Measurements from ENCODE around the gene SREBF2.

SREBF2 gene

GRCh38 chr22:41949297-41949965 is 116.5 kb downstream of the SREBF2 start:
- no peak for DNase-seq

- DNase-seq: peak; percentile 93
Measured at GRCh38 chr22:41951898-41952474, 119.1 kb downstream of the SREBF2 start, which contains the start of gene SMIM45. Gene SMIM45, plus strand, starts transcription at chr22:41952150.

- DNase-seq: no peak
Measured at GRCh38 chr22:41952713-41953112, 119.8 kb downstream of the SREBF2 start.
